Right lobe of liver (tissue), 4 donors: Measurements from ENCODE around the gene HIGD1C.

Experiments used
- POLR2A ChIP-seq: fragments of 450-650 bp; IDR thresholded peaks from one replicate; pipeline ENCODE4 v1.6.1; 2017; ENCODE audit warnings: antibody characterized with exemption, mild to moderate bottlenecking
- TF ChIP-seq, protein P1 (sequence below), 4 donors: fragments of 200-600 bp in 3 of 4; fragments of 450-650 bp in 1 of 4; IDR thresholded peaks; one replicate each; pipeline versions ENCODE4 v1.5.1 to v1.8.0; 2016 to 2022; ENCODE audit warnings: antibody characterized with exemption in 4 of 4, mild to moderate bottlenecking in 2 of 4
- donor health status: DM: no; HTN: no; CAD: no.
- donor health status: DM: no; HTN: no; CAD: no.
- donor health status: DM: no; HTN: yes; CAD: no.

DNA sequence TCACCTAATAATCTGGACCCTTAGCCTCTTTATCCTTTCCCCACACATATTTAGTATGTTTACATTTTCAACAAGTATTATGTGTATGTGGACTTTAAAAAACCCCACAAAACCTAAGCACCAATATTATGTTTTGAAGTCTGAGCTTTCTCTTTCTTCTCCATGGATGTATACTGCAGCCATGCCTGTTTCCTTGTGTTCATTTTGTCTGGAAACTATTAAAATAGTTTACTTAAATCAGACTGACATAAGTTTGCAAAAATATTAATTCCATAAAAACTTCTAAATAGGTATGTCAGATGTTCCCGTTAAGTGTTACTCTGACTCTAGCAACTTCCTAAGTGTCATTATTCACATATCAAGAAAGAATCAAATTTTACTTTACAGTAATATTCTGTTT, 2.9 kb downstream of the HIGD1C start:
- no peak for TF ChIP-seq POLR2A
- TF ChIP-seq, protein P1, sequence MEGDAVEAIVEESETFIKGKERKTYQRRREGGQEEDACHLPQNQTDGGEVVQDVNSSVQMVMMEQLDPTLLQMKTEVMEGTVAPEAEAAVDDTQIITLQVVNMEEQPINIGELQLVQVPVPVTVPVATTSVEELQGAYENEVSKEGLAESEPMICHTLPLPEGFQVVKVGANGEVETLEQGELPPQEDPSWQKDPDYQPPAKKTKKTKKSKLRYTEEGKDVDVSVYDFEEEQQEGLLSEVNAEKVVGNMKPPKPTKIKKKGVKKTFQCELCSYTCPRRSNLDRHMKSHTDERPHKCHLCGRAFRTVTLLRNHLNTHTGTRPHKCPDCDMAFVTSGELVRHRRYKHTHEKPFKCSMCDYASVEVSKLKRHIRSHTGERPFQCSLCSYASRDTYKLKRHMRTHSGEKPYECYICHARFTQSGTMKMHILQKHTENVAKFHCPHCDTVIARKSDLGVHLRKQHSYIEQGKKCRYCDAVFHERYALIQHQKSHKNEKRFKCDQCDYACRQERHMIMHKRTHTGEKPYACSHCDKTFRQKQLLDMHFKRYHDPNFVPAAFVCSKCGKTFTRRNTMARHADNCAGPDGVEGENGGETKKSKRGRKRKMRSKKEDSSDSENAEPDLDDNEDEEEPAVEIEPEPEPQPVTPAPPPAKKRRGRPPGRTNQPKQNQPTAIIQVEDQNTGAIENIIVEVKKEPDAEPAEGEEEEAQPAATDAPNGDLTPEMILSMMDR (IDR thresholded peaks at IDR 0.05), result no peak
